Measurements from ENCODE around the gene RNF220. TPM values are rescaled to one million over a fixed set of nuclear protein-coding genes. Genes with fewer than 3 reads are reported as not detected.
A peak's percentile ranks its signal among the peaks of the same experiment; 100 is the strongest.

Gene RNF220
- total and polyA plus RNA-seq, 2 of the 13 experiments (the other 11 are each of a cell fraction or from before 2014, with no cell fraction given): 48.2 to 72.1 TPM

- peak; percentile 50; the same call in 1 of the 2 replicates for TF ChIP-seq MYPOP (CRISPR knock-in tag; IDR thresholded peaks at IDR 0.05)
- TF ChIP-seq RNF2 (conservative IDR thresholded peaks at IDR 0.05; ENCODE audit: low read depth): peak; percentile 61; the same call in 1 of the 2 replicates
- no peak for TF ChIP-seq NFYB (CRISPR knock-in tag; IDR thresholded peaks at IDR 0.05)
- TF ChIP-seq ZSCAN22 (CRISPR knock-in tag; IDR thresholded peaks at IDR 0.05): no peak
- TF ChIP-seq SMYD3 (CRISPR knock-in tag; IDR thresholded peaks at IDR 0.05): no peak
- TF ChIP-seq NONO (IDR thresholded peaks at IDR 0.05): no peak
- TF ChIP-seq NONO (CRISPR knock-in tag; conservative IDR thresholded peaks at IDR 0.05): peak; percentile 57; the same call in 1 of the 2 replicates
- 0 out of 2 replicates have a peak, but pooled peaks have one; percentile 15 for TF ChIP-seq ZMAT3 (CRISPR knock-in tag; conservative IDR thresholded peaks at IDR 0.05)
- peak; percentile 59; the same call in 1 of the 2 replicates for TF ChIP-seq ZSCAN21 (CRISPR knock-in tag; IDR thresholded peaks at IDR 0.05; ENCODE audit: borderline replicate concordance)
- no peak for TF ChIP-seq RARG (CRISPR knock-in tag; IDR thresholded peaks at IDR 0.05; ENCODE audit: low read depth)
- TF ChIP-seq ZNF10 (CRISPR knock-in tag; IDR thresholded peaks at IDR 0.05; ENCODE audit: borderline replicate concordance, low read depth): no peak
- peak in 1 of 2 experiments; percentile 76; a peak in 2 of 4 replicates for TF ChIP-seq POLR2A (IDR thresholded peaks at IDR 0.05; ENCODE audit: insufficient read depth in 1 of 2, low read depth in 2 of 2, low read length in 2 of 2)
- TF ChIP-seq AGO1 (IDR thresholded peaks at IDR 0.05; ENCODE audit: low read depth, low read length, poor library complexity, severe bottlenecking): no peak
- TF ChIP-seq ATF6 (CRISPR knock-in tag; conservative IDR thresholded peaks at IDR 0.05): no peak
- no peak; the same call in 1 of the 2 replicates for TF ChIP-seq FOXC1 (CRISPR knock-in tag; IDR thresholded peaks at IDR 0.05; ENCODE audit: borderline replicate concordance)
- no peak for TF ChIP-seq SKI (IDR thresholded peaks at IDR 0.05; ENCODE audit: partially characterized antibody)
- TF ChIP-seq ZSCAN30 (CRISPR knock-in tag; IDR thresholded peaks at IDR 0.05): no peak
- TF ChIP-seq RFXANK (CRISPR knock-in tag; IDR thresholded peaks at IDR 0.05): no peak
- TF ChIP-seq SMAD9 (CRISPR knock-in tag; IDR thresholded peaks at IDR 0.05): 0 out of 2 replicates have a peak, but pooled peaks have one; percentile 36
- no peak for TF ChIP-seq SMAD3 (CRISPR knock-in tag; IDR thresholded peaks at IDR 0.05)
- TF ChIP-seq ATF7 (IDR thresholded peaks at IDR 0.05): no peak
- TF ChIP-seq ATF7 (CRISPR knock-in tag; IDR thresholded peaks at IDR 0.05): 0 out of 2 replicates have a peak, but pooled peaks have one; percentile 25
- TF ChIP-seq MAZ (IDR thresholded peaks at IDR 0.05; ENCODE audit: borderline replicate concordance, low read depth, low read length): no peak
- peak; percentile 67; the same call in 1 of the 2 replicates for TF ChIP-seq MAZ (CRISPR knock-in tag; IDR thresholded peaks at IDR 0.05; ENCODE audit: low read depth)
- TF ChIP-seq PTBP1 (IDR thresholded peaks at IDR 0.05; ENCODE audit: low read depth, low read length, poor library complexity, severe bottlenecking): no peak
- TF ChIP-seq, protein P1, sequence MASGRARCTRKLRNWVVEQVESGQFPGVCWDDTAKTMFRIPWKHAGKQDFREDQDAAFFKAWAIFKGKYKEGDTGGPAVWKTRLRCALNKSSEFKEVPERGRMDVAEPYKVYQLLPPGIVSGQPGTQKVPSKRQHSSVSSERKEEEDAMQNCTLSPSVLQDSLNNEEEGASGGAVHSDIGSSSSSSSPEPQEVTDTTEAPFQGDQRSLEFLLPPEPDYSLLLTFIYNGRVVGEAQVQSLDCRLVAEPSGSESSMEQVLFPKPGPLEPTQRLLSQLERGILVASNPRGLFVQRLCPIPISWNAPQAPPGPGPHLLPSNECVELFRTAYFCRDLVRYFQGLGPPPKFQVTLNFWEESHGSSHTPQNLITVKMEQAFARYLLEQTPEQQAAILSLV (CRISPR knock-in tag; IDR thresholded peaks at IDR 0.05; ENCODE audit: borderline replicate concordance): peak; percentile 55; the same call in 1 of the 2 replicates
Measured at GRCh38 chr1:44405031-44405797, at the start of gene RNF220 (continued).
